Lung (tissue), 12 donors: ENCODE results near the gene PIK3R3. TPM values are rescaled to one million over a fixed set of nuclear protein-coding genes. Genes with fewer than 3 reads are reported as not detected.
"Not testable (repeated sequence)": the region's sequence is repeated elsewhere in the genome, so short reads cannot be mapped to it uniquely, and the experiment has no call there.

Experiments used
- ATAC-seq: fragments of 200-7000 bp; cut with Tn5 transposase; one replicate; pipeline ENCODE4 v1.9.1; 2020; ENCODE audit warnings: moderate number of reproducible peaks; ENCODE audit not compliant: insufficient read depth, low FRiP score
- DNase-seq, 3 donors: peaks; one replicate each; pipeline ENCODE4 v3.0.0-alpha.2; 2013 to 2017
- H3K27ac ChIP-seq, 2 donors: one replicate each; pipeline ENCODE4 v1.5.1; 2013; ENCODE audit warnings: mild to moderate bottlenecking in 2 of 2, moderate library complexity in 2 of 2, control low read depth in 1 of 2, inconsistent platforms in 1 of 2, low read depth in 1 of 2, low read length in 1 of 2
- H3K27me3 ChIP-seq, 3 donors: one replicate each; pipeline ENCODE4 v1.5.1; 2013; ENCODE audit warnings: low read length in 2 of 3; ENCODE audit not compliant: control insufficient read depth in 3 of 3, insufficient read depth in 3 of 3
- H3K36me3 ChIP-seq, 4 donors: one replicate each; pipeline ENCODE4 v1.5.1; 2013; ENCODE audit warnings: low read length in 4 of 4, mild to moderate bottlenecking in 1 of 4, moderate library complexity in 1 of 4; ENCODE audit not compliant: control insufficient read depth in 4 of 4, insufficient read depth in 4 of 4
- H3K4me1 ChIP-seq, 5 donors: one replicate each; pipeline ENCODE4 v1.5.1; 2013; ENCODE audit warnings: low read length in 5 of 5, mild to moderate bottlenecking in 2 of 5, moderate library complexity in 1 of 5; ENCODE audit not compliant: control insufficient read depth in 5 of 5, insufficient read depth in 5 of 5
- H3K4me3 ChIP-seq: one replicate; pipeline ENCODE4 v1.5.1; 2013; ENCODE audit warnings: mild to moderate bottlenecking, control low read depth, moderate library complexity
- H3K9ac ChIP-seq, 2 donors: one replicate each; pipeline ENCODE4 v1.5.1; 2013; ENCODE audit warnings: low read length in 2 of 2, control low read depth in 1 of 2; ENCODE audit not compliant: insufficient read depth in 1 of 2
- H3K9me3 ChIP-seq, 4 donors: one replicate each; pipeline ENCODE4 v1.5.1; 2013; ENCODE audit warnings: low read length in 3 of 4, mild to moderate bottlenecking in 1 of 4, moderate library complexity in 1 of 4; ENCODE audit not compliant: control insufficient read depth in 4 of 4, insufficient read depth in 3 of 4
- WGBS, 2 donors: extraction: QIAGEN DNeasy Blood & Tissue Kit; methylation state at CpG; one replicate each; pipeline ENCODE4 v1.1.7; 2013; 5-methylcytosine and 5-hydroxymethylcytosine counted together
- polyA plus RNA-seq, 2 donors: library from polyadenylated mRNA; stranded (reverse); fragments of 200-250 nt; gene quantifications; one replicate each; pipeline ENCODE4 v1.2.1, GENCODE V29; 2013
- total RNA-seq, 2 donors: library from RNA; depleted of rRNA in 1 of 2; stranded (reverse); fragments of >200 nt in 1 of 2; gene quantifications; one replicate each; pipeline ENCODE4 v1.2.1, GENCODE V29; 2014 to 2021
- TF ChIP-seq, protein P1 (sequence below): IDR thresholded peaks from 2 replicates; pipeline ENCODE4 v1.5.1; 2012; ENCODE audit warnings: mild to moderate bottlenecking; ENCODE audit errors: control extremely low read depth, extremely low read depth
- donor health status: control.
- donor health status: control.
- donor health status: Bipolar disorder and iron deficiency.
- donor health status: healthy.
- donor health status: DM: yes; HTN: yes; CAD: no.

The PIK3R3 gene
- total and polyA plus RNA-seq, 4 donors: 9.1 to 36.7 (median 17.1) TPM

DNA sequence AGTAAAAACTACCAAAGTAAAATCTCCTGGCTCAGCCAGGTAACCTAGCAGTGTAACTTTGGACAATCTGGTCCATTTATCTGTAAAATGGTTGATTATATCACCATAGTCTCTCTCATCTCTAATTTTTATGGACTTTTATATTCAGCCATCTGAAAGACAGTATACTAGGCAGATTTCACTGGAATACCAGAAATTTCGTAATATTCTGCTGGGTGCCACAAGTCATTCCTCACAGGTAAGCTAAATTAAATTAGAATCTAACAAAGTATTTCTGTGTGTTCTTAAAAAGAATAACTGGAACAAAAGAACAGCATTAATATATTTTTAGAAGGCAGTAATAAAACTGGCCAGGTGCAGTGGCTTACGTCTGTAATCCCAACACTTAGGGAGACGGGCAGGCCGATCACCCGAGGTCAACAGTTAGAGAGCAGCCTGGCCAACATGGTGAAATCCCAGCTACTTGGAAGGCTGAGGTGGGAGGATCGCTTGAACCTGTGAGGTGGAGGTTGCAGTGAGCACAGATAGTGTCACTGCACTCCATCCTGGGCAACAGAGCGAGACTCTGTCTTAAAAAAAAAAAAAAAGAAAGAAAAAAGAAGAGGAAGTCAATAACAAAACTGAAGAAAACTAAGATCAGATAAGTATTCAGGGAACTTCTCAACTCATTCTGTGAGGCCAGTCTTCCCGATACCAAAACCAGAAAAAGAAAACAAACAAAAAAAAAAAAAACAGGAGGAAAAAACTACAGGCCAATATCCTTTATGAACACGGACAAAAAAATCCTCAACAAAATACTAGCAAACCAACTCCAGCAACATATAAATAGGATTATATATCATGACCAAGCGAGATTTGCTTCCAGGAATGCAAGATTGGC, 35.9 kb downstream of the PIK3R3 start:
- TF ChIP-seq, protein P1, sequence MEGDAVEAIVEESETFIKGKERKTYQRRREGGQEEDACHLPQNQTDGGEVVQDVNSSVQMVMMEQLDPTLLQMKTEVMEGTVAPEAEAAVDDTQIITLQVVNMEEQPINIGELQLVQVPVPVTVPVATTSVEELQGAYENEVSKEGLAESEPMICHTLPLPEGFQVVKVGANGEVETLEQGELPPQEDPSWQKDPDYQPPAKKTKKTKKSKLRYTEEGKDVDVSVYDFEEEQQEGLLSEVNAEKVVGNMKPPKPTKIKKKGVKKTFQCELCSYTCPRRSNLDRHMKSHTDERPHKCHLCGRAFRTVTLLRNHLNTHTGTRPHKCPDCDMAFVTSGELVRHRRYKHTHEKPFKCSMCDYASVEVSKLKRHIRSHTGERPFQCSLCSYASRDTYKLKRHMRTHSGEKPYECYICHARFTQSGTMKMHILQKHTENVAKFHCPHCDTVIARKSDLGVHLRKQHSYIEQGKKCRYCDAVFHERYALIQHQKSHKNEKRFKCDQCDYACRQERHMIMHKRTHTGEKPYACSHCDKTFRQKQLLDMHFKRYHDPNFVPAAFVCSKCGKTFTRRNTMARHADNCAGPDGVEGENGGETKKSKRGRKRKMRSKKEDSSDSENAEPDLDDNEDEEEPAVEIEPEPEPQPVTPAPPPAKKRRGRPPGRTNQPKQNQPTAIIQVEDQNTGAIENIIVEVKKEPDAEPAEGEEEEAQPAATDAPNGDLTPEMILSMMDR: no peak
- Histone ChIP-seq H3K4me1 (peaks cover 0 to 4% (median 0%) of the 10 kb centered on the region in 5 donors), H3K27me3 (no peaks in the 10 kb centered on the region), H3K9ac (no peak overlapping the region), H3K4me3 (no peak overlapping the region), H3K9me3 (peaks cover 0 to 2% (median 0%) of the 10 kb centered on the region in 4 donors), H3K36me3 (peaks cover 0 to 1% (median 0%) of the 10 kb centered on the region in 4 donors), H3K27ac (no peak overlapping the region)
- ATAC-seq (no peak), DNase-seq (no peak)
- WGBS, 2 donors: 82 to 84% methylated on average over 10 of the region's 10 CpGs

GRCh38 chr1:46095110-46095509, 37.3 kb downstream of the PIK3R3 start:
- 98 to 99% methylated on average over 3 of the region's 3 CpGs for WGBS, 2 donors
- H3K27ac ChIP-seq, ATAC-seq: not testable (repeated sequence)

DNA sequence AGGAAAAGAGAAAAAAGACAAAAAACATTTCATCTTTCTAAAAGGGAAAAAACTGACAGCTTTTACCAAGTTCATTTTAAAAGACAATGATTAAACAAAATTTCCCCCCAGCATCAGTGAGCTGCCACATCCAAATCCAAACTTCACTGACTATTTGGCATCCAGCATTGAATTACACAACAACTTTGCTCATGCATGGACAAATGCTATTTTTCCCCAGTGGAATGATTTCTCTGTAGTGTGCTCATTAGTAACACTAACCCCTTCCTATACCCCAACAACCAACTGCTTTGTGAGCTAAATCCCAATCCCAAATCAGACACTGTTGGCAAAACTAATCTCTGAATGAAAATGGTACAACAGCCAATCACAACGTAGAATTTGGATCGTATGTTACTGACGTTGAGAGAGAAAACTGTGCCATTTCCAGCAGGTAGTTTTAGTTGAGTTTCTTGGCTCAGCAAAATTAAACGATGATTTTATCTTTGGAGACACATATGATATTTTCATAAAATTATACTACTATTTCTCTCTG, 37.9 kb downstream of the PIK3R3 start:
- H3K36me3 ChIP-seq: peaks cover 0 to 1% (median 0%) of the 10 kb centered on the region in 4 donors
- no peak for ATAC-seq

More at GRCh38 chr1:46095110-46095509, 37.3 kb downstream of the PIK3R3 start:
- H3K9ac ChIP-seq, H3K27me3 ChIP-seq, H3K4me3 ChIP-seq, H3K36me3 ChIP-seq, DNase-seq, H3K9me3 ChIP-seq, H3K4me1 ChIP-seq: not testable (repeated sequence)

GRCh38 chr1:46093832-46094231, 38.6 kb downstream of the PIK3R3 start:
- not testable (repeated sequence) for H3K27me3 ChIP-seq, H3K36me3 ChIP-seq, H3K9me3 ChIP-seq, H3K27ac ChIP-seq, H3K4me1 ChIP-seq, H3K9ac ChIP-seq, DNase-seq, H3K4me3 ChIP-seq, ATAC-seq
- 92 to 93% methylated on average over 4 of the region's 4 CpGs for WGBS, 2 donors

More for the DNA sequence above, 37.9 kb downstream of the PIK3R3 start:
- DNase-seq: peak in 2 of 3 donors; percentile 76 to 87
- TF ChIP-seq, protein P1: no peak
- Histone ChIP-seq H3K4me1 (peaks cover 0 to 4% (median 0%) of the 10 kb centered on the region in 5 donors), H3K27ac (no peak overlapping the region), H3K9me3 (peaks cover 0 to 2% (median 0%) of the 10 kb centered on the region in 4 donors), H3K27me3 (no peaks in the 10 kb centered on the region), H3K9ac (no peak overlapping the region), H3K4me3 (no peak overlapping the region)
- WGBS, 2 donors: 86 to 89% methylated on average over 4 of the region's 4 CpGs
